ENCODE results near the gene INAVA. TPM values are rescaled to one million over a fixed set of nuclear protein-coding genes. Genes with fewer than 3 reads are reported as not detected.
A peak's percentile ranks its signal among the peaks of the same experiment; 100 is the strongest.

INAVA gene
- total and polyA plus RNA-seq, 2 experiments from 2014 or later = 25.3 to 43.9 TPM

GRCh38 chr1:200890818-200891773, 3.6 kb upstream of the INAVA start (continued):
- TF ChIP-seq POLR2AphosphoS5 (IDR thresholded peaks at IDR 0.05; ENCODE audit: low read depth) = peak; percentile 58
- TF ChIP-seq JUNB (IDR thresholded peaks at IDR 0.05; ENCODE audit: unreplicated experiment) = peak; percentile 34
- no peak for TF ChIP-seq REST (IDR thresholded peaks at IDR 0.05; ENCODE audit: unreplicated experiment)
- TF ChIP-seq ZNF331 (CRISPR knock-in tag; IDR thresholded peaks at IDR 0.05; ENCODE audit: low read depth) = no peak
- no peak for TF ChIP-seq NANOG (IDR thresholded peaks at IDR 0.05; ENCODE audit: borderline replicate concordance)
- TF ChIP-seq STAT1 (IDR thresholded peaks at IDR 0.05; ENCODE audit: unreplicated experiment) = no peak
- no peak for TF ChIP-seq ZNF114 (CRISPR knock-in tag; IDR thresholded peaks at IDR 0.05)

- Histone ChIP-seq H3K79me2 (replicated peaks; ENCODE audit: insufficient read depth) (peaks cover 49% of the 10 kb centered on the region), H3K4me2 (peak overlapping the region; percentile 95), H3K36me3 (ENCODE audit: insufficient read depth) (no peaks in the 10 kb centered on the region), H4K20me1 (replicated peaks; ENCODE audit: insufficient read depth) (no peaks in the 10 kb centered on the region; the same call in 1 of the 2 replicates), H3K27ac (ENCODE audit: low read depth) (peak overlapping the region; percentile 99), H3F3A (replicated peaks; ENCODE audit: low read depth) (0 out of 2 replicates have a peak, but pooled peaks cover 9% of the 10 kb centered on the region), H3K27me3 (ENCODE audit: insufficient read depth) (no peaks in the 10 kb centered on the region), H3K4me3 (peak overlapping the region; percentile 74), H2AFZ (no peak overlapping the region), H3K9me2 (ENCODE audit: insufficient read depth) (no peaks in the 10 kb centered on the region), H3K4me1 (ENCODE audit: insufficient read depth) (peaks cover 69% of the 10 kb centered on the region)
- TF ChIP-seq POLR2AphosphoS5 (IDR thresholded peaks at IDR 0.05; ENCODE audit: low read depth) (peak; percentile 60), CTCF (conservative IDR thresholded peaks at IDR 0.05; ENCODE audit: low read depth in 2 of 2) (no peak), ZNF462 (CRISPR knock-in tag; IDR thresholded peaks at IDR 0.05) (0 out of 2 replicates have a peak, but pooled peaks have one; percentile 4), STAT1 (IDR thresholded peaks at IDR 0.05; ENCODE audit: unreplicated experiment) (no peak), CREB1 (CRISPR knock-in tag; IDR thresholded peaks at IDR 0.05; ENCODE audit: low read depth) (no peak)
- peak; percentile 54 for ATAC-seq
- Mint-ChIP-seq H3K36me3 (ENCODE audit: low read depth) (peaks cover 4% of the 10 kb centered on the region; the same call in 1 of the 3 replicates), H3K4me3 (peak overlapping the region; percentile 85), H3K4me1 (peaks cover 75% of the 10 kb centered on the region), H3K9me3 (no peaks in the 10 kb centered on the region; the same call in 2 of the 3 replicates), H3K27ac (peak overlapping the region; percentile 95), H3K27me3 (ENCODE audit: insufficient read depth, low read depth, poor library complexity) (peaks cover 36% of the 10 kb centered on the region)
- DNase-seq (ENCODE audit: low spot score) = peak; percentile 95
Measured at GRCh38 chr1:200891774-200892157, 2.9 kb upstream of the INAVA start.
